SH-SY5Y (cell line): Measurements from ENCODE around the gene PHYHD1.

Experiments
- GATA2 ChIP-seq: IDR thresholded peaks from 2 replicates; pipeline ENCODE4 v1.6.1; 2011; ENCODE audit warnings: mild to moderate bottlenecking, low read depth, low read length
- GATA3 ChIP-seq: IDR thresholded peaks from 2 replicates; pipeline ENCODE4 v1.6.1; 2011; ENCODE audit warnings: low read depth, mild to moderate bottlenecking, low read length, moderate library complexity

- TF ChIP-seq GATA2 = no peak
- TF ChIP-seq GATA3 = no peak
These were observed 8.4 kb upstream of the PHYHD1 start for GRCh38 chr9:128912270-128912853.
